SK-N-SH treated with all-trans-retinoic acid at 6 μM for 48 hours (cell line): ENCODE measurements around the gene GET4.
A peak's percentile ranks its signal among the peaks of the same experiment; 100 is the strongest.
"Not testable (repeated sequence)": the region's sequence is repeated elsewhere in the genome, so short reads cannot be mapped to it uniquely, and the experiment has no call there.

ENCODE experiments used
- ATAC-seq: fragments of 200-7000 bp; cut with Tn5 transposase; 3 replicates; pipeline ENCODE4 v1.9.1; 2020; ENCODE audit warnings: mild to moderate bottlenecking, moderate library complexity
- ARNTL ChIP-seq: fragments of 450-650 bp; formaldehyde crosslinking; IDR thresholded peaks from 2 replicates; pipeline ENCODE4 v1.5.0; 2020; ENCODE audit warnings: low read depth, mild to moderate bottlenecking, moderate library complexity, borderline replicate concordance
- BACH2 ChIP-seq: fragments of 250-450 bp; sonication (Bioruptor Pico); IDR thresholded peaks from 2 replicates; pipeline ENCODE4 v1.9.0; 2021; ENCODE audit warnings: mild to moderate bottlenecking, borderline replicate concordance
- CSDC2 ChIP-seq: fragments of 250-450 bp; sonication (Bioruptor Pico); IDR thresholded peaks from 2 replicates; pipeline ENCODE4 v1.5.0; 2020; ENCODE audit warnings: mild to moderate bottlenecking, moderate library complexity
- ESRRG ChIP-seq: fragments of 250-450 bp; sonication (Bioruptor Pico); IDR thresholded peaks from 2 replicates; pipeline ENCODE4 v1.6.1; 2021; ENCODE audit warnings: mild to moderate bottlenecking
- GLIS3 ChIP-seq: fragments of 250-450 bp; sonication (Bioruptor Pico); IDR thresholded peaks from 2 replicates; pipeline ENCODE4 v1.5.0; 2020; ENCODE audit warnings: mild to moderate bottlenecking, moderate library complexity
- ISL1 ChIP-seq: fragments of 250-450 bp; sonication (Bioruptor Pico); IDR thresholded peaks from 2 replicates; pipeline ENCODE4 v2.1.2; 2022; ENCODE audit warnings: mild to moderate bottlenecking, moderate library complexity
- PATZ1 ChIP-seq: fragments of 250-450 bp; sonication (Bioruptor Pico); IDR thresholded peaks from 2 replicates; pipeline ENCODE4 v1.8.0; 2020; ENCODE audit warnings: mild to moderate bottlenecking, moderate library complexity, borderline replicate concordance
- PPARA ChIP-seq: fragments of 250-450 bp; sonication (Bioruptor Pico); IDR thresholded peaks from 2 replicates; pipeline ENCODE4 v1.5.0; 2020; ENCODE audit warnings: mild to moderate bottlenecking, borderline replicate concordance
- SNAI2 ChIP-seq: fragments of 250-450 bp; sonication (Bioruptor Pico); IDR thresholded peaks from 2 replicates; pipeline ENCODE4 v1.5.0; 2020; ENCODE audit warnings: mild to moderate bottlenecking, moderate library complexity
- TCF4 ChIP-seq: fragments of 250-450 bp; sonication (Bioruptor Pico); IDR thresholded peaks from 2 replicates; pipeline ENCODE4 v1.8.0; 2021; ENCODE audit warnings: mild to moderate bottlenecking, moderate library complexity, borderline replicate concordance
- ZC3H10 ChIP-seq: fragments of 250-450 bp; sonication (Bioruptor Pico); IDR thresholded peaks from 2 replicates; pipeline ENCODE4 v1.5.1; 2021; ENCODE audit warnings: mild to moderate bottlenecking, moderate library complexity
- ZFP3 ChIP-seq: fragments of 250-450 bp; sonication (Bioruptor Pico); IDR thresholded peaks from 2 replicates; pipeline ENCODE4 v1.5.0; 2020; ENCODE audit warnings: mild to moderate bottlenecking, moderate library complexity
- ZFP30 ChIP-seq: fragments of 450-650 bp; formaldehyde crosslinking; IDR thresholded peaks from 2 replicates; pipeline ENCODE4 v1.5.0; 2022; ENCODE audit warnings: mild to moderate bottlenecking, moderate library complexity
- ZNF70 ChIP-seq: fragments of 450-650 bp; formaldehyde crosslinking; IDR thresholded peaks from 2 replicates; pipeline ENCODE4 v1.5.0; 2020; ENCODE audit warnings: mild to moderate bottlenecking, moderate library complexity
- ZNF8 ChIP-seq: fragments of 450-650 bp; formaldehyde crosslinking; IDR thresholded peaks from 2 replicates; pipeline ENCODE4 v1.5.0; 2020; ENCODE audit warnings: mild to moderate bottlenecking, moderate library complexity
- TF ChIP-seq, protein P1 (sequence below): fragments of 250-450 bp; sonication (Bioruptor Pico); IDR thresholded peaks from 2 replicates; pipeline ENCODE4 v1.5.0; 2020; ENCODE audit warnings: mild to moderate bottlenecking, moderate library complexity
- TF ChIP-seq, protein P2 (sequence below): fragments of 250-450 bp; sonication (Bioruptor Pico); IDR thresholded peaks from 2 replicates; pipeline ENCODE4 v1.8.0; 2021; ENCODE audit warnings: low read depth, mild to moderate bottlenecking, moderate library complexity, borderline replicate concordance
- TF ChIP-seq, protein P3 (sequence below): fragments of 250-450 bp; sonication (Bioruptor Pico); IDR thresholded peaks from 2 replicates; pipeline ENCODE4 v1.5.1; 2020; ENCODE audit warnings: low read depth, mild to moderate bottlenecking, moderate library complexity
- TF ChIP-seq, protein P4 (sequence below): fragments of 250-450 bp; sonication (Bioruptor Pico); IDR thresholded peaks from 2 replicates; pipeline ENCODE4 v1.5.1; 2021; ENCODE audit warnings: mild to moderate bottlenecking, moderate library complexity

Gene GET4

GRCh38 chr7:924042-924441 is 47.7 kb downstream of the GET4 start:
- ATAC-seq, result not testable (repeated sequence)

- peak; percentile 19 for ATAC-seq
- TF ChIP-seq ZNF8 (CRISPR knock-in tag) (no peak), SNAI2 (no peak), TCF4 (CRISPR knock-in tag) (no peak), ZNF70 (CRISPR knock-in tag) (no peak), PATZ1 (CRISPR knock-in tag) (no peak), ZC3H10 (CRISPR knock-in tag) (no peak), PPARA (no peak), ARNTL (no peak), ZFP30 (CRISPR knock-in tag) (no peak), ISL1 (no peak), BACH2 (no peak), CSDC2 (CRISPR knock-in tag) (no peak)
- TF ChIP-seq, protein P1, sequence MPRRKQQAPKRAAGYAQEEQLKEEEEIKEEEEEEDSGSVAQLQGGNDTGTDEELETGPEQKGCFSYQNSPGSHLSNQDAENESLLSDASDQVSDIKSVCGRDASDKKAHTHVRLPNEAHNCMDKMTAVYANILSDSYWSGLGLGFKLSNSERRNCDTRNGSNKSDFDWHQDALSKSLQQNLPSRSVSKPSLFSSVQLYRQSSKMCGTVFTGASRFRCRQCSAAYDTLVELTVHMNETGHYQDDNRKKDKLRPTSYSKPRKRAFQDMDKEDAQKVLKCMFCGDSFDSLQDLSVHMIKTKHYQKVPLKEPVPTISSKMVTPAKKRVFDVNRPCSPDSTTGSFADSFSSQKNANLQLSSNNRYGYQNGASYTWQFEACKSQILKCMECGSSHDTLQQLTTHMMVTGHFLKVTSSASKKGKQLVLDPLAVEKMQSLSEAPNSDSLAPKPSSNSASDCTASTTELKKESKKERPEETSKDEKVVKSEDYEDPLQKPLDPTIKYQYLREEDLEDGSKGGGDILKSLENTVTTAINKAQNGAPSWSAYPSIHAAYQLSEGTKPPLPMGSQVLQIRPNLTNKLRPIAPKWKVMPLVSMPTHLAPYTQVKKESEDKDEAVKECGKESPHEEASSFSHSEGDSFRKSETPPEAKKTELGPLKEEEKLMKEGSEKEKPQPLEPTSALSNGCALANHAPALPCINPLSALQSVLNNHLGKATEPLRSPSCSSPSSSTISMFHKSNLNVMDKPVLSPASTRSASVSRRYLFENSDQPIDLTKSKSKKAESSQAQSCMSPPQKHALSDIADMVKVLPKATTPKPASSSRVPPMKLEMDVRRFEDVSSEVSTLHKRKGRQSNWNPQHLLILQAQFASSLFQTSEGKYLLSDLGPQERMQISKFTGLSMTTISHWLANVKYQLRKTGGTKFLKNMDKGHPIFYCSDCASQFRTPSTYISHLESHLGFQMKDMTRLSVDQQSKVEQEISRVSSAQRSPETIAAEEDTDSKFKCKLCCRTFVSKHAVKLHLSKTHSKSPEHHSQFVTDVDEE (CRISPR knock-in tag), result no peak
- TF ChIP-seq, protein P2, sequence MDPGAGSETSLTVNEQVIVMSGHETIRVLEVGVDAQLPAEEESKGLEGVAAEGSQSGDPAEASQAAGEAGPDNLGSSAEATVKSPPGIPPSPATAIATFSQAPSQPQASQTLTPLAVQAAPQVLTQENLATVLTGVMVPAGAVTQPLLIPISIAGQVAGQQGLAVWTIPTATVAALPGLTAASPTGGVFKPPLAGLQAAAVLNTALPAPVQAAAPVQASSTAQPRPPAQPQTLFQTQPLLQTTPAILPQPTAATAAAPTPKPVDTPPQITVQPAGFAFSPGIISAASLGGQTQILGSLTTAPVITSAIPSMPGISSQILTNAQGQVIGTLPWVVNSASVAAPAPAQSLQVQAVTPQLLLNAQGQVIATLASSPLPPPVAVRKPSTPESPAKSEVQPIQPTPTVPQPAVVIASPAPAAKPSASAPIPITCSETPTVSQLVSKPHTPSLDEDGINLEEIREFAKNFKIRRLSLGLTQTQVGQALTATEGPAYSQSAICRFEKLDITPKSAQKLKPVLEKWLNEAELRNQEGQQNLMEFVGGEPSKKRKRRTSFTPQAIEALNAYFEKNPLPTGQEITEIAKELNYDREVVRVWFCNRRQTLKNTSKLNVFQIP (CRISPR knock-in tag), result no peak
- TF ChIP-seq, protein P3, sequence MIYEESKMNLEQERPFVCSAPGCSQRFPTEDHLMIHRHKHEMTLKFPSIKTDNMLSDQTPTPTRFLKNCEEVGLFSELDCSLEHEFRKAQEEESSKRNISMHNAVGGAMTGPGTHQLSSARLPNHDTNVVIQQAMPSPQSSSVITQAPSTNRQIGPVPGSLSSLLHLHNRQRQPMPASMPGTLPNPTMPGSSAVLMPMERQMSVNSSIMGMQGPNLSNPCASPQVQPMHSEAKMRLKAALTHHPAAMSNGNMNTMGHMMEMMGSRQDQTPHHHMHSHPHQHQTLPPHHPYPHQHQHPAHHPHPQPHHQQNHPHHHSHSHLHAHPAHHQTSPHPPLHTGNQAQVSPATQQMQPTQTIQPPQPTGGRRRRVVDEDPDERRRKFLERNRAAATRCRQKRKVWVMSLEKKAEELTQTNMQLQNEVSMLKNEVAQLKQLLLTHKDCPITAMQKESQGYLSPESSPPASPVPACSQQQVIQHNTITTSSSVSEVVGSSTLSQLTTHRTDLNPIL, result no peak
Observed at GRCh38 chr7:924541-925231, 48.3 kb downstream of the GET4 start.

DNA sequence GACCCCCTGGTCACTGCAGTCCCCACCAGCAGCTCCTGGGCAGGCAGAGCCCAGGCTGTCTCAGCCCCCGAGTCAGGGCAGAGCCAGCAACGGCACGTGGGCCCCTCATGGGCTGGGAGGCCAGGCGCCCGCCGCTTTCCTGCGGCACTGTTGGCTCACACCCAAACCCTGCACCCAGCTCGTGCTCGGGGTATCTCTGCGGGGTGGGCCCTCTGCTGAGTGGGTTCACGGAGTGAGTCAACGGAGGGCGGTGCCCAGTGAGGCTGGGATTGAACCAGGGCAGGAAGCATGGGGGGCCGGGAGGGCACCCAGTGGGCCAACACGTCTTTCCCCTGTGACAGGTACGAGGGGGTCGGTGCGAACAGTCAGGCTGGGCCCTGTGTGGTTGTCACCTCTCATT is 49.2 kb downstream of the GET4 start:
- ATAC-seq, result no peak
- TF ChIP-seq GLIS3 (no peak), ZFP3 (no peak), ISL1 (no peak)

- no peak for ATAC-seq
- TF ChIP-seq ZC3H10 (CRISPR knock-in tag) (no peak), ESRRG (no peak)
- TF ChIP-seq, protein P4, sequence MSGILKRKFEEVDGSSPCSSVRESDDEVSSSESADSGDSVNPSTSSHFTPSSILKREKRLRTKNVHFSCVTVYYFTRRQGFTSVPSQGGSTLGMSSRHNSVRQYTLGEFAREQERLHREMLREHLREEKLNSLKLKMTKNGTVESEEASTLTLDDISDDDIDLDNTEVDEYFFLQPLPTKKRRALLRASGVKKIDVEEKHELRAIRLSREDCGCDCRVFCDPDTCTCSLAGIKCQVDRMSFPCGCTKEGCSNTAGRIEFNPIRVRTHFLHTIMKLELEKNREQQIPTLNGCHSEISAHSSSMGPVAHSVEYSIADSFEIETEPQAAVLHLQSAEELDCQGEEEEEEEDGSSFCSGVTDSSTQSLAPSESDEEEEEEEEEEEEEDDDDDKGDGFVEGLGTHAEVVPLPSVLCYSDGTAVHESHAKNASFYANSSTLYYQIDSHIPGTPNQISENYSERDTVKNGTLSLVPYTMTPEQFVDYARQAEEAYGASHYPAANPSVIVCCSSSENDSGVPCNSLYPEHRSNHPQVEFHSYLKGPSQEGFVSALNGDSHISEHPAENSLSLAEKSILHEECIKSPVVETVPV (CRISPR knock-in tag), result no peak
Observed at GRCh38 chr7:926061-927030, 50.0 kb downstream of the GET4 start.
